Calu3 (cell line): ENCODE results near the gene GLIPR1L1. TPM values are rescaled to one million over a fixed set of nuclear protein-coding genes. Genes with fewer than 3 reads are reported as not detected.

Experiments used
- BruUV-seq: library from RNA; stranded (reverse); fragments of 400-500 nt; replicated peaks from 2 replicates; lab custom pipeline; 2021; lab: Mats Ljungman, UMichigan
- CTCF ChIA-PET: fragments of 300-600 bp; sonication (Branson Sonifier 250); formaldehyde crosslinking; loops from one replicate; lab custom pipeline; 2022; ENCODE audit warnings: antibody characterized with exemption; lab: Charles Lee
- DNase-seq: peaks from one replicate; pipeline ENCODE4 v3.0.0; 2022
- H3K27ac Mint-ChIP-seq: one replicate; pipeline ENCODE4 v1.8.0; 2022; ENCODE audit warnings: mixed read lengths; ENCODE audit not compliant: unreplicated experiment
- H3K27me3 Mint-ChIP-seq: one replicate; pipeline ENCODE4 v1.8.0; 2022; ENCODE audit warnings: mixed read lengths; ENCODE audit not compliant: unreplicated experiment
- H3K36me3 Mint-ChIP-seq: one replicate; pipeline ENCODE4 v1.8.0; 2022; ENCODE audit warnings: mild to moderate bottlenecking, moderate library complexity, mixed read lengths; ENCODE audit not compliant: insufficient read depth, unreplicated experiment
- H3K4me1 Mint-ChIP-seq: one replicate; pipeline ENCODE4 v1.8.0; 2022; ENCODE audit warnings: mild to moderate bottlenecking, low read depth, mixed read lengths; ENCODE audit not compliant: unreplicated experiment
- H3K4me3 Mint-ChIP-seq: one replicate; pipeline ENCODE4 v1.8.0; 2022; ENCODE audit warnings: mild to moderate bottlenecking, low read depth, moderate library complexity, mixed read lengths; ENCODE audit not compliant: unreplicated experiment
- H3K9me3 Mint-ChIP-seq: one replicate; pipeline ENCODE4 v1.8.0; 2022; ENCODE audit warnings: low read depth, mixed read lengths; ENCODE audit not compliant: unreplicated experiment
- CTCF ChIP-seq: fragments of 200-600 bp; IDR thresholded peaks from one replicate; pipeline ENCODE4 v1.8.0; 2022; ENCODE audit warnings: antibody characterized with exemption; ENCODE audit not compliant: unreplicated experiment
- intact Hi-C: fragments of 100-400 bp; cut with micrococcal nuclease; formaldehyde crosslinking; loops from one replicate; pipeline ENCODE4 v1.10.0; 2022; ENCODE audit not compliant: unreplicated experiment
- total RNA-seq: library from RNA; stranded (reverse); gene quantifications from 2 replicates; pipeline ENCODE4 v1.2.3, GENCODE V29; 2022

The GLIPR1L1 gene
- total RNA-seq, 1 experiment from 2014 or later: not detected

GRCh38 chr12:75294336-75294735 is 40.1 kb upstream of the GLIPR1L1 start:
- Mint-ChIP-seq H3K27me3 (no peaks in the 10 kb centered on the region), H3K4me1 (no peaks in the 10 kb centered on the region), H3K27ac (no peak overlapping the region), H3K9me3 (no peaks in the 10 kb centered on the region), H3K36me3 (no peaks in the 10 kb centered on the region), H3K4me3 (no peak overlapping the region)
- intact Hi-C loops: no loop called here
- no peak for DNase-seq
- no TSS peak for BruUV-seq
- CTCF ChIA-PET: no interaction called here
- TF ChIP-seq CTCF: no peak

GRCh38 chr12:75294797-75295196 is 39.7 kb upstream of the GLIPR1L1 start:
- H3K27ac Mint-ChIP-seq: no peak overlapping the region
- intact Hi-C loops: no loop called here

GRCh38 chr12:75302225-75302624 is 32.2 kb upstream of the GLIPR1L1 start:
- CTCF ChIA-PET: no interaction called here
- intact Hi-C loops: no loop called here
- peaks cover 3% of the 10 kb centered on the region for H3K9me3 Mint-ChIP-seq
- no peak overlapping the region for H3K4me3 Mint-ChIP-seq
- no peak for DNase-seq
- no peaks in the 10 kb centered on the region for H3K4me1 Mint-ChIP-seq
- no TSS peak for BruUV-seq
- no peaks in the 10 kb centered on the region for H3K27me3 Mint-ChIP-seq
- no peaks in the 10 kb centered on the region for H3K36me3 Mint-ChIP-seq
- no peak overlapping the region for H3K27ac Mint-ChIP-seq
- TF ChIP-seq CTCF: no peak

More at GRCh38 chr12:75294797-75295196, 39.7 kb upstream of the GLIPR1L1 start:
- Mint-ChIP-seq H3K9me3 (no peaks in the 10 kb centered on the region), H3K36me3 (no peaks in the 10 kb centered on the region), H3K27me3 (no peaks in the 10 kb centered on the region), H3K4me1 (no peaks in the 10 kb centered on the region), H3K4me3 (no peak overlapping the region)
- BruUV-seq: no TSS peak
- no peak for TF ChIP-seq CTCF
- CTCF ChIA-PET: no interaction called here
- no peak for DNase-seq

- no peaks in the 10 kb centered on the region for H3K4me1 Mint-ChIP-seq
- CTCF ChIA-PET: no interaction called here
- BruUV-seq: no TSS peak
- intact Hi-C loops: no loop called here
- H3K4me3 Mint-ChIP-seq: no peak overlapping the region
- H3K27ac Mint-ChIP-seq: no peak overlapping the region
- H3K9me3 Mint-ChIP-seq: peaks cover 3% of the 10 kb centered on the region
- no peaks in the 10 kb centered on the region for H3K27me3 Mint-ChIP-seq
- DNase-seq: no peak
- no peaks in the 10 kb centered on the region for H3K36me3 Mint-ChIP-seq
- TF ChIP-seq CTCF: no peak
Observed at GRCh38 chr12:75302781-75303180, 31.7 kb upstream of the GLIPR1L1 start.
